Effector CD4-positive, alpha-beta T cell (primary cell): ENCODE data around the gene NNAT.
A peak's percentile ranks its signal among the peaks of the same experiment; 100 is the strongest.
"Not testable (repeated sequence)": the region's sequence is repeated elsewhere in the genome, so short reads cannot be mapped to it uniquely, and the experiment has no call there.

ENCODE experiments used
- DNase-seq: peaks from one replicate; pipeline ENCODE4 v3.0.0-alpha.2; 2020

Gene NNAT

GRCh38 chr20:37524859-37525708 is 4.0 kb downstream of the NNAT start:
- DNase-seq: no peak

GRCh38 chr20:37525810-37526209 is 4.8 kb downstream of the NNAT start:
- no peak for DNase-seq

DNA sequence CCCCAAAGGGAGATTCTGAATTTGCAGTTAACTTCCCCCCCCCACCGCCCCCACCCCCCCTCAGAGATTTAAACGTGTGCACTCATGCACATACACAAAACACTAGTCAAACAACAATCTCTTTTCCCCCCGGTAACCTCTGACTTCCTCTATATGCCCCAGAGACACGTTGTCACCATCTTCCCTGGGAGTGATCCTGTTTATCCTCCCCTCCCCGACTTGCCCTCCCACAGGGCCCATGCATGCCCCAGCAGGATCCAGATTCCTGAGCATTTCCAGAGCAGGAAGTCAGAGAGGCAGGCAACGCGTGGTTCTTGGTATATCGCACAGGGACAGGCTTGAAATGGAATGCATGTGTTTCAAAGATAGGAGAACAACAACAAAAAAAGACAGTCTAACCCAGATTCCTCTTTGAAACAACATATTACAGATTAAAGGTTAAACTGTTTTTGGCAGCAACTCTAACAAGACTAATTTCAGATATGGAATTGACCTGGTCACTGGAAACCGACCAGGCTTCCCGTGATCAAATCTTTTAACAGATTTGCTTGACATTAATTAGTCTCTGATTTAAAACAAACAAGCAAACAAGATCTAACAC is 5.3 kb downstream of the NNAT start:
- DNase-seq: no peak

DNA sequence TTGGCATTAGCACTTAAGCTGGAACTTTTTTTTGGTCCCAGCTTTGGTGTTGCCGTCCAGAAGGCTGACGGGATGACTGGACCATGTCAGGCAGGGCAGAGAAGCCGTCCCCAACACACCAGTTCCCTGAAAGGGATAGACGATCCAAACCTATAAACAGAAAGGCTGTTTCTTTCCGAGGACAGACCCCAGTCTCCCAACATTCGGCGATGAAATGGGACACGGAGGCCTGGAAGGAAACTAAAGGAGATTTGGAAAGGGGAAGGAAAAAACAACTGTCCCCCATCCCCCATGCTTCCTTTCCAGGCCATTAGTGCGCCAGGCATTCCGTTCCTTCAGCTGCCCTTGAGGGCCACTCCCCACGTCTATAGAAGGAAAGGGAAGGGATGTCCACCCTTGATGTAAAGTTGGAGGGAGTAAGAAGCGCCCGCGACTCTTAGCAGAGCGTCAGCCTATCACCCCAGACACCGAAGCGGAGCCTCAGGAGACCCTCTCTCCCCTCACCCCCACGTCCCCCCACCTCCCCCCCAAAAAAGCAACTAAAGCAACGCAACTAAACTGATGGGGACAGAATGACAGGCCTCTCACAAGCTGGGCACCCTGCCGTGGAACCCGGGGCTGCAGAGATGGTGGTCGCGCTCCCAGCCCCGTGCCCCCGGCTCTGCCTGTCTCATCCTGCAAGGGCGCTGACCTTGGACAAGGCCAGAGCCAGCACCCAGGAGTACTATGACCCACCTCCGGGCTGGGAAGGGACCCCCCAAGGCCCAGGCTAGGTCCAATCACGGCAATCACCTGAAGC is 6.0 kb downstream of the NNAT start:
- DNase-seq: no peak

- peak; percentile 92 for DNase-seq
Observed at GRCh38 chr20:37527638-37528445, 6.8 kb downstream of the NNAT start, which contains the start of gene BLCAP. Gene BLCAP, minus strand, starts transcription at chr20:37527876. Its CDS starts 8,702 bp downstream, at chr20:37519174.

GRCh38 chr20:37528446-37529213 is 7.6 kb downstream of the NNAT start:
- DNase-seq: no peak

- DNase-seq: no peak
Observed at GRCh38 chr20:37529214-37529967, 8.3 kb downstream of the NNAT start.

GRCh38 chr20:37529968-37530600 is 9.0 kb downstream of the NNAT start:
- DNase-seq: no peak

GRCh38 chr20:37530696-37531095 is 9.6 kb downstream of the NNAT start:
- no peak for DNase-seq

GRCh38 chr20:37531856-37532255 is 10.8 kb downstream of the NNAT start:
- no peak for DNase-seq

- no peak for DNase-seq
Observed at GRCh38 chr20:37533154-37533715, 12.2 kb downstream of the NNAT start.

DNA sequence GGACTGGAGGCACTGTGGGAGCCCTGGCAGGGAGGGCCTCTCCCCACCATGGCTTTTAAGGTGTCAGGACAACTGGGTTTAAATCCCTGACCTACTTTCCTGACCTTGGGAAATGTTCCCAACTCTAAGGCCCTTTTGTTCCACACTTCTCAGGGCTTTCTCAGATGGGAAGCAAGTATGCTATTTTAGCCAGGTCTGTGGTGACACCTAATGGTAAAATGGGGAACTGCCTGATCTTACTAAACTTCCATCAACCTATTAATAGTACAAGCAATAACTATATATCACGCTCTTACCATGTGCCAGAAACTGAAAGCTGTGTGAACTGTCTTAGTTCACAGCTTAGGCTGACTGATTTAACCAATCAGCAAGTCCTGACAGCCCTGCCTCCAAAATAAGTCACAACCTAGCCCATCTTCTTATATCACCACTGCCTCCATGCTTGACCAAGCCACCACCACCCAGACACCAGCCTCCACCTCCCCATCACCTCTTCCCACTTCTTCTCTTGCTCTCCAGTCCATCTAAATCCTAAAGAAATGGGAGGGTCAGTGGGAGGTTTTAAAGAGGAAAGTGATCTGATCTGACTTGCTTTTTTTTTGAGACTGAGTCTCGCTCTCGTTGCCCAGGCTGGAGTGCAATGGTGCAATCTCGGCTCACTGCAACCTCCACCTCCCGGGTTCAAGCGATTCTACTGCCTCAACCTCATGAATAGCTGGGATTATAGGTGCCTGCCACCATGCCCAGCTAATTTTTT is 13.5 kb downstream of the NNAT start:
- peak; percentile 46 for DNase-seq

DNA sequence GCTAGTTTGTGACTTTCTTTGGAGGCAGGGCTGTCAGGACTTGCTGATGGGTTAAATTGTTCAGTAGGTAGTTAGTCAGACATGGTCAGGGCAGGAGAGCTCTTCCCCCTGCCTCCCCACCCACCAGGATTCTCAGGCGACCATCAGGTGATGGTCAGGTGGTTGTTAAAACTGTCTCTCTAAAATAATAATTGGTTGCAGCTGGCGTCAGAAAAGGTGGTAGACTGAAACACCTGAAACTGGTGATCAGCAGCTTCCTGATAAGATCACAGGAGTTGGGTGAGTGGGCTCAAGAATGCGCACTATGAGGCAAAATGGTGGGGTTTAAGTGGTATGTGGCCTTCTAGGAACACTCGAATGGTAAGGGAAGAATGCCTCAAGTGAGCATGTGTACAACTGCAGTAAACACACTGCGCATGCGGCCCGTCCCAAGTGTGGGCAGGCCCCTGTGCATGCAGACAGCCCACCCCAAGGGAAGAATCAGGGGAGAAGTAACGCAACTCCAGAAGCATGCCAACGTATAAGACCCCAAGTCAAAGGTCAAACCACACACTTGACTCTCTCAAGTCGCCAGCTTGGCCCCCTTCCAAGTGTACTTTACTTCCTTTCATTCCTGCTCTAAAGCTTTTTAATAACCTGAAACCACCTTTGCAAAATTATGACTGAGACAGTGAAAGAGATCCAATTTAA is 14.5 kb downstream of the NNAT start:
- DNase-seq: no peak

GRCh38 chr20:37537505-37537904 is 16.5 kb downstream of the NNAT start:
- DNase-seq: no peak

GRCh38 chr20:37538003-37538402 is 17.0 kb downstream of the NNAT start:
- no peak for DNase-seq

GRCh38 chr20:37539424-37539823 is 18.4 kb downstream of the NNAT start:
- DNase-seq: no peak

GRCh38 chr20:37540001-37540400 is 19.0 kb downstream of the NNAT start:
- no peak for DNase-seq

GRCh38 chr20:37540838-37541237 is 19.8 kb downstream of the NNAT start:
- DNase-seq: not testable (repeated sequence)

GRCh38 chr20:37541326-37541725 is 20.3 kb downstream of the NNAT start:
- DNase-seq: no peak
